Type B pancreatic cell (in vitro differentiated cells): Measurements from ENCODE around the gene C10orf95. TPM values are rescaled to one million over a fixed set of nuclear protein-coding genes. Genes with fewer than 3 reads are reported as not detected.

Experiments used
- DNase-seq: peaks from one replicate; pipeline ENCODE4 v3.0.0; 2021; ENCODE audit warnings: mixed read lengths; ENCODE audit not compliant: unreplicated experiment; ENCODE audit errors: extremely low spot score
- H3K27ac Mint-ChIP-seq: 2 replicates; pipeline ENCODE4 v1.8.0; 2021; ENCODE audit warnings: mild to moderate bottlenecking, mixed read lengths
- H3K27me3 Mint-ChIP-seq: 2 replicates; pipeline ENCODE4 v1.8.0; 2021; ENCODE audit warnings: mixed read lengths
- H3K36me3 Mint-ChIP-seq: 2 replicates; pipeline ENCODE4 v1.8.0; 2021; ENCODE audit warnings: mixed read lengths
- H3K4me1 Mint-ChIP-seq: one replicate; pipeline ENCODE4 v1.8.0; 2021; ENCODE audit warnings: mixed read lengths; ENCODE audit not compliant: unreplicated experiment
- H3K4me3 Mint-ChIP-seq: 2 replicates; pipeline ENCODE4 v1.8.0; 2021; ENCODE audit warnings: mild to moderate bottlenecking, mixed read lengths
- H3K9me3 Mint-ChIP-seq: 2 replicates; pipeline ENCODE4 v1.8.0; 2021; ENCODE audit warnings: mixed read lengths
- CTCF ChIP-seq: fragments of 200-600 bp; sonication (generic); conservative IDR thresholded peaks from 2 replicates; pipeline ENCODE4 v1.5.0; 2021; ENCODE audit warnings: antibody characterized with exemption, mild to moderate bottlenecking
- total RNA-seq: library from RNA; stranded (reverse); gene quantifications from 2 replicates; pipeline ENCODE4 v1.2.1, GENCODE V29; 2021; ENCODE audit warnings: low replicate concordance

Gene C10orf95
- total RNA-seq, 1 donor from 2014 or later: 0.75 TPM

- Mint-ChIP-seq H3K4me1 (peaks cover 22% of the 10 kb centered on the region), H3K36me3 (no peaks in the 10 kb centered on the region), H3K4me3 (peak overlapping the region; percentile 95), H3K27me3 (peaks cover 12% of the 10 kb centered on the region), H3K9me3 (no peaks in the 10 kb centered on the region), H3K27ac (peak overlapping the region; percentile 82)
- TF ChIP-seq CTCF: no peak
- no peak for DNase-seq
These were observed 19.8 kb downstream of the C10orf95 start for GRCh38 chr10:102431452-102432124.

GRCh38 chr10:102429468-102429867, 21.9 kb downstream of the C10orf95 start:
- TF ChIP-seq CTCF: no peak
- H3K9me3 Mint-ChIP-seq: no peaks in the 10 kb centered on the region
- peaks cover 2% of the 10 kb centered on the region for H3K27me3 Mint-ChIP-seq
- no peak overlapping the region for H3K4me3 Mint-ChIP-seq
- no peak for DNase-seq
- H3K36me3 Mint-ChIP-seq: no peaks in the 10 kb centered on the region
- H3K27ac Mint-ChIP-seq: no peak overlapping the region
- H3K4me1 Mint-ChIP-seq: peaks cover 11% of the 10 kb centered on the region

- Mint-ChIP-seq H3K4me1 (peaks cover 9% of the 10 kb centered on the region), H3K27me3 (no peaks in the 10 kb centered on the region), H3K9me3 (no peaks in the 10 kb centered on the region), H3K36me3 (no peaks in the 10 kb centered on the region), H3K27ac (no peak overlapping the region), H3K4me3 (no peak overlapping the region)
- no peak for DNase-seq
- TF ChIP-seq CTCF: no peak
These were observed 24.5 kb downstream of the C10orf95 start for GRCh38 chr10:102426803-102427287.

- Mint-ChIP-seq H3K4me3 (no peak overlapping the region), H3K36me3 (no peaks in the 10 kb centered on the region), H3K9me3 (no peaks in the 10 kb centered on the region), H3K27me3 (peaks cover 6% of the 10 kb centered on the region), H3K4me1 (peaks cover 9% of the 10 kb centered on the region), H3K27ac (no peak overlapping the region)
- no peak for TF ChIP-seq CTCF
- no peak for DNase-seq
These were observed 25.9 kb downstream of the C10orf95 start for GRCh38 chr10:102425444-102425843.

- Mint-ChIP-seq H3K4me1 (peaks cover 9% of the 10 kb centered on the region), H3K27ac (no peak overlapping the region), H3K27me3 (peaks cover 7% of the 10 kb centered on the region), H3K36me3 (no peaks in the 10 kb centered on the region), H3K9me3 (no peaks in the 10 kb centered on the region), H3K4me3 (no peak overlapping the region)
- no peak for TF ChIP-seq CTCF
- DNase-seq: peak; percentile 64
These were observed 26.4 kb downstream of the C10orf95 start for GRCh38 chr10:102424916-102425315.
